Thyroid gland (tissue), 4 donors: ENCODE results near the gene RAD21L1.

Source experiments
- CTCF ChIP-seq, 6 experiments: fragments of 200-600 bp in 3 of 6; fragments of 450-650 bp in 3 of 6; sonication (generic) in 3 of 6; IDR thresholded peaks; one replicate each; pipeline ENCODE4 v1.5.1; 2016 to 2019; ENCODE audit warnings: antibody characterized with exemption in 6 of 6, mild to moderate bottlenecking in 2 of 6, inconsistent platforms in 1 of 6, moderate library complexity in 1 of 6
- POLR2A ChIP-seq, 2 donors: fragments of 450-650 bp; IDR thresholded peaks; one replicate each; pipeline ENCODE4 v1.6.1; 2017; ENCODE audit warnings: antibody characterized with exemption in 2 of 2, mild to moderate bottlenecking in 2 of 2, moderate library complexity in 1 of 2

GRCh38 chr20:1283522-1284510 lies 58.0 kb downstream of the RAD21L1 start:
- TF ChIP-seq CTCF (IDR thresholded peaks at IDR 0.05), result no peak
- TF ChIP-seq POLR2A (IDR thresholded peaks at IDR 0.05), result no peak
